Nephron (organoid): Measurements from ENCODE around the gene HORMAD1.

ENCODE experiments used
- H3K27ac Mint-ChIP-seq, 3 experiments: 2 replicates each; pipeline ENCODE4 v1.8.0; 2020; ENCODE audit warnings: mixed read lengths in 3 of 3, mild to moderate bottlenecking in 2 of 3, moderate library complexity in 1 of 3
- H3K27me3 Mint-ChIP-seq: 2 replicates; pipeline ENCODE4 v1.8.0; 2021; ENCODE audit warnings: low read depth, mild to moderate bottlenecking, moderate library complexity, mixed read lengths
- H3K36me3 Mint-ChIP-seq: 2 replicates; pipeline ENCODE4 v1.8.0; 2020; ENCODE audit warnings: low read depth, mixed read lengths
- H3K4me1 Mint-ChIP-seq: 2 replicates; pipeline ENCODE4 v1.8.0; 2020; ENCODE audit warnings: mixed read lengths
- H3K4me3 Mint-ChIP-seq, 3 experiments: 2 replicates each; pipeline ENCODE4 v1.8.0; 2020; ENCODE audit warnings: mild to moderate bottlenecking in 3 of 3, mixed read lengths in 3 of 3, moderate library complexity in 2 of 3
- H3K9me3 Mint-ChIP-seq: 2 replicates; pipeline ENCODE4 v1.8.0; 2020; ENCODE audit warnings: mixed read lengths
- CTCF ChIP-seq, 3 experiments: fragments of 200-600 bp; sonication (generic); IDR thresholded peaks; one replicate each; pipeline ENCODE4 v1.5.0; 2021; ENCODE audit warnings: antibody characterized with exemption in 3 of 3; ENCODE audit not compliant: unreplicated experiment in 3 of 3

The HORMAD1 gene

GRCh38 chr1:150708595-150708994 is 12.1 kb downstream of the HORMAD1 start:
- Mint-ChIP-seq H3K4me1 (no peaks in the 10 kb centered on the region), H3K27ac (no peak overlapping the region), H3K4me3 (no peak overlapping the region), H3K27me3 (no peaks in the 10 kb centered on the region), H3K36me3 (no peaks in the 10 kb centered on the region), H3K9me3 (no peaks in the 10 kb centered on the region)
- TF ChIP-seq CTCF (IDR thresholded peaks at IDR 0.05; ENCODE audit: unreplicated experiment in 3 of 3) = no peak

- Mint-ChIP-seq H3K4me3 (no peak overlapping the region), H3K27ac (no peak overlapping the region), H3K4me1 (no peaks in the 10 kb centered on the region), H3K36me3 (no peaks in the 10 kb centered on the region), H3K9me3 (no peaks in the 10 kb centered on the region), H3K27me3 (no peaks in the 10 kb centered on the region)
- TF ChIP-seq CTCF (IDR thresholded peaks at IDR 0.05; ENCODE audit: unreplicated experiment in 3 of 3) = no peak
Measured at GRCh38 chr1:150706091-150706490, 14.6 kb downstream of the HORMAD1 start.

- Mint-ChIP-seq H3K9me3 (no peaks in the 10 kb centered on the region), H3K4me1 (no peaks in the 10 kb centered on the region), H3K27me3 (no peaks in the 10 kb centered on the region), H3K4me3 (no peak overlapping the region), H3K27ac (no peak overlapping the region), H3K36me3 (no peaks in the 10 kb centered on the region)
- TF ChIP-seq CTCF (IDR thresholded peaks at IDR 0.05; ENCODE audit: unreplicated experiment in 3 of 3) = no peak
Measured at GRCh38 chr1:150703427-150703826, 17.3 kb downstream of the HORMAD1 start.

- peak in 1 of 3 experiments; percentile 11 for TF ChIP-seq CTCF (IDR thresholded peaks at IDR 0.05; ENCODE audit: unreplicated experiment in 3 of 3)
- H3K27ac Mint-ChIP-seq = peak within 1 kb of the TSS; percentile 70 to 90 (median 90)
- H3K36me3 Mint-ChIP-seq = peaks cover 16% of the 10 kb centered on the region
- H3K27me3 Mint-ChIP-seq = no peaks in the 10 kb centered on the region
- H3K4me3 Mint-ChIP-seq = peak within 1 kb of the TSS; percentile 90 to 98 (median 98)
- peaks cover 15% of the 10 kb centered on the region for H3K4me1 Mint-ChIP-seq
- no peaks in the 10 kb centered on the region for H3K9me3 Mint-ChIP-seq
Measured at GRCh38 chr1:150696995-150697927, 23.4 kb downstream of the HORMAD1 start, which contains the start of gene GOLPH3L. Gene GOLPH3L (minus strand): TSS chr1:150697154. CDS start chr1:150694838, 2,316 bp downstream.

GRCh38 chr1:150696590-150696989 is 24.1 kb downstream of the HORMAD1 start:
- Mint-ChIP-seq H3K36me3 (peaks cover 17% of the 10 kb centered on the region), H3K27ac (peak overlapping the region; percentile 70 to 90 (median 90)), H3K27me3 (no peaks in the 10 kb centered on the region), H3K9me3 (no peaks in the 10 kb centered on the region), H3K4me3 (peak overlapping the region; percentile 90 to 98 (median 98)), H3K4me1 (peaks cover 15% of the 10 kb centered on the region)
- TF ChIP-seq CTCF (IDR thresholded peaks at IDR 0.05; ENCODE audit: unreplicated experiment in 3 of 3) = no peak
